ENCODE measurements around the gene CHRD. TPM values are rescaled to one million over a fixed set of nuclear protein-coding genes. Genes with fewer than 3 reads are reported as not detected.
"Not testable (repeated sequence)": the region's sequence is repeated elsewhere in the genome, so short reads cannot be mapped to it uniquely, and the experiment has no call there.

Gene CHRD
- total RNA-seq, 4 donors from 2014 or later, result 5.8 to 12.2 (median 9.2) TPM

DNA sequence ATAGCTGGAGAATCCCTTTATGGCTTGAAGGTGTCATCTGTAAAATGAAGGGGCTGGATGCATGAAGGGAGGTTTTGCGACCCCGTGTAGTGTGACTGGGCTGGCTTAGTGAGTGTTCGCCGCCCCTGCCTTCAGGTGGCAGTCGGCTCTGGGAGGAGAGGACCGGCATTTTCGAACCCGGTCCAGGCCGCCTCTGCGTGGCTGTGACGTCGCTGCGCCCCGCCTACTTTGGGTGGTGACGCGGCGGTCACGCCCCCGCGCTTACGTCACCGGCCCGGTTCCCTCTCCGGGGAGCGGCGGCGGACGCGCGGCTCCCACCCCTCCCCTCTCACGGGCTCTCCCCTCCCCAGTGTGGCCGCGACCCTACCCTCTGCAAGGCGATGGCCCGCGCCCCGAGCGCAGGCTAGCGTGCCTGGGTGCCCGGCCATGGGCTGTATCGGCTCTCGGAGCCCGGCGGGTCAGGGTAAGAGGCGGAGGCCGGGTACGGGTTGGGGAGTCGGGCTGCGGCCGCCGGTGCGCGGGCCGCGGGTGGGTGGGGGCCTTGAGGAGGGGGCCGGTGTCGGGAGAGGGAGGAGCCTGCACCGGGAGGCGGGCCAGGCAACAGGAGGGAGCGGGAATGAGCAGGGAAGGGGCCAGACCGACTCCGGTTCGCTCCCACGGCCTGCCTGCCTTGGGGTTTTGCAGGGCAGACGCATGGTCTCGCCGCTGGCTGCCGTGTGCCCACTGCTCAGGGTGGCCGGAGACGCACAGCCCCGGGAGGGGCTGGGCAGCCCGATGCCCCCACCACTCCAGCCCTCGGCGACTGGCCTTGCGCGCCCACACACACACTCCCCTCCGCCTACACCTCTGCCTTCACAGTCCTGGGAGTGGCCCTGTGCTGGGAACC lies 44.0 kb upstream of the CHRD start:
- TF ChIP-seq, protein P1, sequence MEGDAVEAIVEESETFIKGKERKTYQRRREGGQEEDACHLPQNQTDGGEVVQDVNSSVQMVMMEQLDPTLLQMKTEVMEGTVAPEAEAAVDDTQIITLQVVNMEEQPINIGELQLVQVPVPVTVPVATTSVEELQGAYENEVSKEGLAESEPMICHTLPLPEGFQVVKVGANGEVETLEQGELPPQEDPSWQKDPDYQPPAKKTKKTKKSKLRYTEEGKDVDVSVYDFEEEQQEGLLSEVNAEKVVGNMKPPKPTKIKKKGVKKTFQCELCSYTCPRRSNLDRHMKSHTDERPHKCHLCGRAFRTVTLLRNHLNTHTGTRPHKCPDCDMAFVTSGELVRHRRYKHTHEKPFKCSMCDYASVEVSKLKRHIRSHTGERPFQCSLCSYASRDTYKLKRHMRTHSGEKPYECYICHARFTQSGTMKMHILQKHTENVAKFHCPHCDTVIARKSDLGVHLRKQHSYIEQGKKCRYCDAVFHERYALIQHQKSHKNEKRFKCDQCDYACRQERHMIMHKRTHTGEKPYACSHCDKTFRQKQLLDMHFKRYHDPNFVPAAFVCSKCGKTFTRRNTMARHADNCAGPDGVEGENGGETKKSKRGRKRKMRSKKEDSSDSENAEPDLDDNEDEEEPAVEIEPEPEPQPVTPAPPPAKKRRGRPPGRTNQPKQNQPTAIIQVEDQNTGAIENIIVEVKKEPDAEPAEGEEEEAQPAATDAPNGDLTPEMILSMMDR (IDR thresholded peaks at IDR 0.05), result no peak
- peak; percentile 54 for ATAC-seq (ENCODE audit: low FRiP score)
- DNase-seq (ENCODE audit: low spot score), result peak; percentile 78

DNA sequence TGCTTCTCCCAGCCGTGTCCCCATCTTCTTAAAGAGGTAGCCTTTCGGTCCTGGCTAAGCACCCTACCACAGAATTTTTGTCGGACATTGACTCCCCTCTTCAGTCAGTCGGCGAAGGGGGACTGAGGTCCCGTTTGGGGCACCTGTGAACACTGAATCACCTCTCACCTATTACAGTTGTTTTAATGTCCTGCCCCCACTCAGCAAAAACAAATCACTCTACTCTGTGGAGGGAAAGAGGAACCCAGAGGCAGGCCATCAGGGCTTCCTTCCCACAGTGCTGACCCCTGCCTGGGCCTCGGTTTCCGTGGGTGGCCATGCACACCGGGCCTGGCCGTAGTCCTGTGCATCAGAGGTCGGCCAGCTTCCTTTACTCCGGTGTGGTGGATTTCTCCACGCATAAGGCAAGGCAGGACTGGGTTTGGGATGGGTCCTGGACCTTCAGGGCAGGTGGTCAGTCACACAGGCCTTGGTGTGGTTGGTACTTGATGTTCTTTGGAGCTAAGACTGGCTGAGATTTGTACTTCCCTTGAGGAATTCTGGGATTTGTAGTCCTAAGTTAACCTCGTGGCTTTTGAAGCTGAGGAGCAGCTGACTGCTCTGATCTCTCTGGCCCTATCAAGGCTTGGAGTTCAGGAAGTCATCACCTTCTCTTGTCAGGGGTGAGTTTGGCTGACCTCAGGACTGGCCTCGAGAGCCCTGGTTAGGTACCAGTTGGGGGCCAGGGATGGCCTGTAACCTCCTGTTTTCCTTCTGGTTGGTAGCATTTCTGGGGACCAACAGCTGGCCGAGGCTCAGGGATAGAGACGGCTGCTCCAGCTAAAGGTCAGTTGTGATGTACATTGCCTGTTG lies 43.1 kb upstream of the CHRD start:
- TF ChIP-seq, protein P1 (IDR thresholded peaks at IDR 0.05), result no peak
- DNase-seq (ENCODE audit: low spot score), result no peak
- ATAC-seq (ENCODE audit: low FRiP score), result peak; percentile 1

DNA sequence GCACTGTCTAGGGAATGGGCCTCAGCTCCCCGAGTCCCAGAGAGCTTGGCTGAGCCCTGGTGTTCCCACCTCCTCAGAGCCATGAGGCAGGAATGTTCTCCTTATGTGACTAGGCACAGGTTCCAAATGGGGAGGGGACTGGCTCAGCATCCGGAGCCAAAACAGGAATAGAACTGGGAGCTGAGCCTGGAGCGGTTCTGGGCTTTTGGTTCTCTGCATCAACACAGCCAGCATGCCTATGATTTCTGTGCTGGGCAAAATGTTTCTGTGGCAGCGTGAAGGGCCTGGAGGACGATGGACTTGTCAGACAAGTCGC lies 42.5 kb upstream of the CHRD start, which contains the start of gene FAM131A:
FAM131A (plus strand) TSS at position 202 of the 316 bp plus-strand sequence; CDS start at position 233, 31 bp downstream.
- ATAC-seq (ENCODE audit: low FRiP score), result no peak
- TF ChIP-seq, protein P1 (IDR thresholded peaks at IDR 0.05), result no peak
- no peak for DNase-seq (ENCODE audit: low spot score)

DNA sequence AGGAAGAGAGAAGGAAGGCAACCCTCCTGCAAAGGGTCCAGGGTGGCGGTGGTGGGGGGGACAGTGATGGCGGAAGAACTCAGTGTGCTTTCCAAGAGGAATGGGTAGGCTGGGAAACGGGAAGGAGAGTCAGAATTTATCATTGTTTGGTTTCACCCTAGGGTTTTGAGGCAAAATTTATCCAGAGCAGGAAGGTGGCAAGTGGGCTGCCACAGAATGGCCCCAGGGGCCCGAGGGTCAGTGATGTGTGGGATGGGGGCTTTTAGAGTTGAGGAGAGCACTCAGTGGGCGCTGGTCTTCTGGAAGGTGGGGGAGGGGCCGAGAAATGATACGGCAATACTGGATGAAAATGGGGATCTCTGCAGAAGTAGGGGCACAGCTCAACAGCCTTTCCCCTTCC lies 41.9 kb upstream of the CHRD start:
- ATAC-seq (ENCODE audit: low FRiP score) (no peak), DNase-seq (ENCODE audit: low spot score) (no peak)
- TF ChIP-seq, protein P1 (IDR thresholded peaks at IDR 0.05), result no peak

DNA sequence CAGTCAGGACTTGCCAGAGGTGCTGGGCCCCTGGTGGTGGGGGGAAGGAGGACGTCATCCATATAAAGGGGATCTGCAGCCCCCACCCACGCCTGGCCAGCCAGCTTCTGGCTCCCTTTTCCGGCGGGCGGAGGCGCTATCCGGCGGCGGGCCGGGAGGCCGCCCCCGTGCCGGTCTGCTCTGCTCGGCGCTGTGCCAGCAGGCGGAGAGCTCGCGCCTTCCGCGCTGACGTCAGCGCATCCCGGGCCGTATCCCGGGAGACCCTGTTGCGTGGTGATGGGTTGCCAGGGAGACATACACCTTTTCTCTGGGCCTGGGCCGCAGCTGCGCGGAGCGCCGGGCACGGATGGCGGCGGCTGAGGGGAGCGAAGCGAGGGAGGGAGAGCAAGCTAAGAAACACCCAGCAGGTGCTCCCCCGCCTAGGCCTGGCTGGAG lies 41.3 kb upstream of the CHRD start:
- DNase-seq (ENCODE audit: low spot score), result peak; percentile 67
- TF ChIP-seq, protein P1 (IDR thresholded peaks at IDR 0.05), result no peak
- ATAC-seq (ENCODE audit: low FRiP score), result peak; percentile 47

DNA sequence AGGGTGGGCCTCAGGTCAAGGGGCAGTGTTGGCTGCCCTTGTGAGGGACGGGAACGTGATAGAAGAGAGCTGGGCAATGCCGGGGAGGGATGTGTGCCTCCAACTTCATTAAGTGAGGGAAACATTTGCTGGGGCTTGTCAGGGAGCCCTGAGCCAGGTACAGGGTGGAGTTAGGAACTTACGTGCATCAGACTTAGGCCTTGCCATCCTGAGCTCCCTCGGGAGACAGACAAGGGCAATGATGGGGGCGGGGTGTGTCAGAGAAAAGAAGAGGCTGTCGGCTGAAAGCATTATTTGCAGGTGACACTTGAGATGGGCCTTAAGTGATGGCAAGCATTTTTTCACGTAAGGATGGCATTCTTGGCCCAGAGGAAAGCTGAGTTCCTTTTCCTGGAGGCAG lies 40.9 kb upstream of the CHRD start:
- TF ChIP-seq, protein P1 (IDR thresholded peaks at IDR 0.05), result no peak
- ATAC-seq (ENCODE audit: low FRiP score) (no peak), DNase-seq (ENCODE audit: low spot score) (no peak)

DNA sequence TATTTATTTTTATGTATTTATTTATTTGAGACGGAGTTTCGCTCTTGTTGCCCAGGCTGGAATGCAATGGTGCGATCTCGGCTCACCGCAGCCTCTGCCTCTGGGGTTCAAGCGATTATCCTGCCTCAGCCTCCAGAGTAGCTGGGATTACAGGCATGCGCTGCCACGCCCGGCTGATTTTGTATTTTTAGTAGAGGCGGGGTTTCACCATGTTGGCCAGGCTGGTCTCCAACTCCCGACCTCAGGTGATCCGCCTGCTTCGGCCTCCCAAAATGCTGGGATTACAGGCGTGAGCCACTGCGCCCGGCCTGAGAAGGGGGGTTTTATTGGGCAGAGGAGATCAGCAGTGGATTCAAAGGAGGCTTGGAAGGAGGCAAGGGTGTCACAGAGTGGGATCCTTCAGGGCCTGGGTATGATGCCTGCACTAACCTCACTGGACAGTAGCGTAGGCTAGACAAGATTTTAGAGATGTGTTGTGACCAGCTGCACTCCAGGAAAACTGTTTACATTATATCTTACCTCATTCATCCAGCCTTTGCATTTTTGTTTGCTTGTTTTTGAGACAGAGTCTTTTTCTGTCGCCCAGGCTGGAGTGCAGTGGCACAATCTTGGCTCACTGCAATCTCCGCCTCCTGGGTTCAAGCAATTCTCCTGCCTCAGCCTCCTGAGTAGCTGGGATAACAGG lies 40.3 kb upstream of the CHRD start:
- DNase-seq (ENCODE audit: low spot score); ATAC-seq (ENCODE audit: low FRiP score): not testable (repeated sequence)
